GM12878 (cell line): ENCODE data around the gene ITGA11. TPM values are rescaled to one million over a fixed set of nuclear protein-coding genes. Genes with fewer than 3 reads are reported as not detected.

Experiments
- ATAC-seq: fragments of 200-7000 bp; cut with Tn5 transposase; 3 replicates; pipeline ENCODE4 v1.9.1; 2020; ENCODE audit warnings: mild to moderate bottlenecking, moderate library complexity
- BruUV-seq: library from RNA; stranded (reverse); fragments of 400-500 nt; replicated peaks from 2 replicates; lab custom pipeline; 2021; lab: Mats Ljungman, UMichigan
- CTCF ChIA-PET: fragments of 300-600 bp; sonication (Branson Sonifier 250); formaldehyde crosslinking; extraction: SDS; loops from one replicate; lab custom pipeline; 2021; ENCODE audit warnings: inconsistent platforms; lab: Yijun Ruan, JAX
- POLR2A ChIA-PET: fragments of 350-600 bp; formaldehyde crosslinking; extraction: SDS; loops from one replicate; lab custom pipeline; 2021; ENCODE audit warnings: inconsistent platforms; lab: Charles Lee
- RAD21 ChIA-PET: fragments of 300-600 bp; sonication (Branson Sonifier 250); formaldehyde crosslinking; loops from one replicate; lab custom pipeline; 2023; ENCODE audit warnings: antibody characterized with exemption; ENCODE audit not compliant: unreplicated experiment; lab: Charles Lee
- SMC1A ChIA-PET: fragments of 300-600 bp; sonication (Branson Sonifier 250); formaldehyde crosslinking; loops from one replicate; lab custom pipeline; 2023; ENCODE audit not compliant: unreplicated experiment, uncharacterized antibody; lab: Charles Lee
- DNase-seq: peaks from one replicate; pipeline ENCODE4 v3.0.0-alpha.2; 2011; ENCODE audit warnings: low read depth, low spot score
- FAIRE-seq: peaks from 3 replicates; lab custom pipeline; 2011; peaks lifted over from hg19 to GRCh38; lab: Jason Lieb, UNC
- H2AFZ ChIP-seq: 2 replicates; pipeline ENCODE4 v1.6.0; 2011; ENCODE audit warnings: low read depth, low read length, control low read depth; ENCODE audit not compliant: control insufficient read depth
- H3K27ac ChIP-seq: 2 replicates; pipeline ENCODE4 v1.5.1; 2011; ENCODE audit warnings: control low read depth; ENCODE audit not compliant: control insufficient read depth, insufficient read depth
- H3K27me3 ChIP-seq, 2 experiments: replicated peaks in 1 of 2; 2 replicates each; pipeline versions ENCODE4 v1.6.0 to v1.6.1; 2011; ENCODE audit warnings: low read length in 1 of 2; ENCODE audit not compliant: control insufficient read depth in 2 of 2, insufficient read depth in 2 of 2
- H3K36me3 ChIP-seq, 2 experiments: 2 replicates each; pipeline ENCODE4 v1.5.1; 2011; ENCODE audit warnings: low read length in 1 of 2; ENCODE audit not compliant: control insufficient read depth in 2 of 2, insufficient read depth in 2 of 2
- H3K4me1 ChIP-seq: 2 replicates; pipeline ENCODE4 v1.6.1; 2011; ENCODE audit warnings: mild to moderate bottlenecking, low read length, moderate library complexity, mixed read lengths; ENCODE audit not compliant: control insufficient read depth, insufficient read depth
- H3K4me2 ChIP-seq: 2 replicates; pipeline ENCODE4 v1.6.0; 2011; ENCODE audit warnings: control low read depth; ENCODE audit not compliant: control insufficient read depth, insufficient read depth
- H3K4me3 ChIP-seq: fragments of 200-600 bp; sonication (generic); 2 replicates; pipeline ENCODE4 v1.5.1; 2016
- H3K79me2 ChIP-seq: 2 replicates; pipeline ENCODE4 v1.6.0; 2011; ENCODE audit warnings: low read length; ENCODE audit not compliant: control insufficient read depth, insufficient read depth
- H3K9ac ChIP-seq: 2 replicates; pipeline ENCODE4 v1.8.0; 2011; ENCODE audit warnings: low read length, control low read depth, mixed read lengths; ENCODE audit not compliant: control insufficient read depth, insufficient read depth
- H3K9me3 ChIP-seq: replicated peaks from 3 replicates; pipeline ENCODE4 v1.5.1; 2011; ENCODE audit warnings: mild to moderate bottlenecking, low read length; ENCODE audit not compliant: control insufficient read depth, insufficient read depth
- H4K20me1 ChIP-seq: 2 replicates; pipeline ENCODE4 v1.6.0; 2011; ENCODE audit not compliant: control insufficient read depth, insufficient read depth
- DPF2 ChIP-seq: fragments of 450-650 bp; IDR thresholded peaks from 2 replicates; pipeline ENCODE4 v1.6.1; 2017; ENCODE audit warnings: mild to moderate bottlenecking
- EP300 ChIP-seq, 2 experiments: fragments of 150-350 bp in 1 of 2; IDR thresholded peaks; 2 replicates each; pipeline ENCODE4 v1.6.1; 2011 to 2012; ENCODE audit warnings: low read depth in 2 of 2, low read length in 2 of 2, borderline replicate concordance in 1 of 2, improper control_type of control experiment in 1 of 2, inconsistent platforms in 1 of 2; ENCODE audit not compliant: control insufficient read depth in 1 of 2
- FOS ChIP-seq: IDR thresholded peaks from 3 replicates; pipeline ENCODE4 v1.6.1; 2011; ENCODE audit warnings: borderline replicate concordance; ENCODE audit not compliant: insufficient read length; ENCODE audit errors: extremely low read depth
- HDAC6 ChIP-seq: fragments of 200-600 bp; sonication (generic); IDR thresholded peaks from one replicate; pipeline ENCODE4 v1.8.0; 2017; ENCODE audit warnings: antibody characterized with exemption; ENCODE audit not compliant: unreplicated experiment
- NBN ChIP-seq: fragments of 450-650 bp; IDR thresholded peaks from 2 replicates; pipeline ENCODE4 v1.6.1; 2016
- NFXL1 ChIP-seq: fragments of 450-650 bp; IDR thresholded peaks from 2 replicates; pipeline ENCODE4 v1.6.1; 2017; ENCODE audit warnings: antibody characterized with exemption, mild to moderate bottlenecking, borderline replicate concordance
- POLR2AphosphoS5 ChIP-seq: IDR thresholded peaks from 2 replicates; pipeline ENCODE4 v1.6.1; 2011; ENCODE audit warnings: mild to moderate bottlenecking, low read length, inconsistent platforms
- SRF ChIP-seq, 2 experiments: IDR thresholded peaks; 2 replicates each; pipeline ENCODE4 v1.6.1; 2011; ENCODE audit warnings: low read depth in 2 of 2, low read length in 2 of 2, mild to moderate bottlenecking in 1 of 2, moderate library complexity in 1 of 2
- WGBS: methylation state at CpG from one replicate; pipeline ENCODE4 v1.1.6; 2016; ENCODE audit warnings: low lambda C conversion rate; ENCODE audit not compliant: insufficient replicate concordance, insufficient coverage; ENCODE audit errors: missing lambda C conversion rate; 5-methylcytosine and 5-hydroxymethylcytosine counted together
- in situ Hi-C: fragments of 300-500 bp; cut with MboI; formaldehyde crosslinking; loops from 9 replicates; pipeline ENCODE4 v1.14.3; 2018; ENCODE audit warnings: mixed read lengths
- intact Hi-C: fragments of 100-400 bp; cut with micrococcal nuclease; formaldehyde crosslinking; loops from one replicate; pipeline ENCODE4 v1.14.2; 2022; ENCODE audit not compliant: unreplicated experiment
- polyA plus RNA-seq, 11 experiments: library from polyadenylated mRNA; depleted of rRNA in 4 of 11; unstranded in 6 of 11; stranded (reverse) in 5 of 11; fragments of >200 nt; fragmentation: Nextera tagmentation in 4 of 11; fragmentation: Illumina TruSeq in 1 of 11; extraction: Ambion mirVana in 4 of 11; extraction: Trizol in 1 of 11; gene quantifications; 1 replicate in 1 of 11; 2 replicates in 10 of 11; pipeline versions ENCODE4 v1.2.1 to v1.2.3, GENCODE V29; 2011 to 2016; ENCODE audit warnings: inconsistent platforms in 2 of 11, missing spikeins in 2 of 11, low read depth in 1 of 11
- total RNA-seq, 4 experiments: library from RNA; depleted of rRNA in 3 of 4; stranded (reverse); fragments of >200 nt in 3 of 4; fragmentation: Illumina TruSeq in 1 of 4; extraction: Trizol in 1 of 4; gene quantifications; 2 replicates each; pipeline versions ENCODE4 v1.2.1 to v1.2.3, GENCODE V29; 2013 to 2021
- TF ChIP-seq, protein P1 (sequence below): fragments of 450-650 bp; IDR thresholded peaks from 2 replicates; pipeline ENCODE4 v1.6.1; 2016; ENCODE audit warnings: mild to moderate bottlenecking
- TF ChIP-seq, protein P2 (sequence below): fragments of 150-350 bp; IDR thresholded peaks from 2 replicates; pipeline ENCODE4 v1.6.1; 2016; ENCODE audit warnings: low read depth, low read length
- TF ChIP-seq, protein P3 (sequence below): fragments of 450-650 bp; IDR thresholded peaks from 2 replicates; pipeline ENCODE4 v1.6.1; 2017; ENCODE audit warnings: mild to moderate bottlenecking

Gene ITGA11
- total and polyA plus RNA-seq, 10 of the 15 experiments (the other 5 are each of a cell fraction or from before 2014, with no cell fraction given) = under 0.01 to 0.36 (median 0.13) TPM; not detected in 1

DNA sequence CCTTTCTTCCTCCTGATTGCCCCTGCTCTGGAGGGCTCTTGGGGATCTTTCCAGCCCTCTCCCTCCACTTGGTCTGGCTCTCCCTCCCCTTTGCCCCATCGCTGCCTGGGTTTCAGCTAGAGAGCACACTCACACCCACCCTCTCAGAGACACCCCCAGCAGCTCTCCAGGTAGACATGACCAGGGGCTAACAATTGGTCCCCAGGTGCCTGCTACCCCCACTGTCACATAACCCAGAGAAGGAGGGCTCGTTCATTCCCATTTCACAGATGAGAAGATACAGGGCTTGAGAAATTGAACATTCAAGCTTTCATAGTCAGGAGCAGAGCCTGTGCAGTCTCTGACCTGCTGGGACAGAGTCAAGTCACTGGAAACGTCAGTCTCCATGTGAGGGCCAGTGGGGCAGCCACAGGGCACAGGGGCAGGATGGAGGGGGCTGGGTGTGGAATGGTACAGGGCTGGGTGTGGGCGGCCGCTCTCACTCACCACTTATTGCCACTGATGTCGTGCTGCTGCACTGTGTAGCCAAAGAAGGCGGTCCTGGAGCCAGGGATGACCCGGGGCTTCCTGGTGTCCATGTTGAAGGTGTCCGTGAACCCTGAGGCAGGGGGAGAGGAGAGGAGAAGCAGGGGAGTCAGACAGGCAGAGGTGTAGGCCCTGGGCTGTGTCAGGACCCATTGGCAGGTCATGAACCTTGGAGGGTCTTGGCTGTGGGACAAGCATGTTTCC lies 29.4 kb downstream of the ITGA11 start (continued):
- TF ChIP-seq, protein P1, sequence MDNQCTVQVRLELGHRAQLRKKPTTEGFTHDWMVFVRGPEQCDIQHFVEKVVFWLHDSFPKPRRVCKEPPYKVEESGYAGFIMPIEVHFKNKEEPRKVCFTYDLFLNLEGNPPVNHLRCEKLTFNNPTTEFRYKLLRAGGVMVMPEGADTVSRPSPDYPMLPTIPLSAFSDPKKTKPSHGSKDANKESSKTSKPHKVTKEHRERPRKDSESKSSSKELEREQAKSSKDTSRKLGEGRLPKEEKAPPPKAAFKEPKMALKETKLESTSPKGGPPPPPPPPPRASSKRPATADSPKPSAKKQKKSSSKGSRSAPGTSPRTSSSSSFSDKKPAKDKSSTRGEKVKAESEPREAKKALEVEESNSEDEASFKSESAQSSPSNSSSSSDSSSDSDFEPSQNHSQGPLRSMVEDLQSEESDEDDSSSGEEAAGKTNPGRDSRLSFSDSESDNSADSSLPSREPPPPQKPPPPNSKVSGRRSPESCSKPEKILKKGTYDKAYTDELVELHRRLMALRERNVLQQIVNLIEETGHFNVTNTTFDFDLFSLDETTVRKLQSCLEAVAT = no peak
- no peak for TF ChIP-seq NBN
- TF ChIP-seq FOS = no peak
- no peak for TF ChIP-seq NFXL1
- TF ChIP-seq, all 136 proteins: peak for 0

DNA sequence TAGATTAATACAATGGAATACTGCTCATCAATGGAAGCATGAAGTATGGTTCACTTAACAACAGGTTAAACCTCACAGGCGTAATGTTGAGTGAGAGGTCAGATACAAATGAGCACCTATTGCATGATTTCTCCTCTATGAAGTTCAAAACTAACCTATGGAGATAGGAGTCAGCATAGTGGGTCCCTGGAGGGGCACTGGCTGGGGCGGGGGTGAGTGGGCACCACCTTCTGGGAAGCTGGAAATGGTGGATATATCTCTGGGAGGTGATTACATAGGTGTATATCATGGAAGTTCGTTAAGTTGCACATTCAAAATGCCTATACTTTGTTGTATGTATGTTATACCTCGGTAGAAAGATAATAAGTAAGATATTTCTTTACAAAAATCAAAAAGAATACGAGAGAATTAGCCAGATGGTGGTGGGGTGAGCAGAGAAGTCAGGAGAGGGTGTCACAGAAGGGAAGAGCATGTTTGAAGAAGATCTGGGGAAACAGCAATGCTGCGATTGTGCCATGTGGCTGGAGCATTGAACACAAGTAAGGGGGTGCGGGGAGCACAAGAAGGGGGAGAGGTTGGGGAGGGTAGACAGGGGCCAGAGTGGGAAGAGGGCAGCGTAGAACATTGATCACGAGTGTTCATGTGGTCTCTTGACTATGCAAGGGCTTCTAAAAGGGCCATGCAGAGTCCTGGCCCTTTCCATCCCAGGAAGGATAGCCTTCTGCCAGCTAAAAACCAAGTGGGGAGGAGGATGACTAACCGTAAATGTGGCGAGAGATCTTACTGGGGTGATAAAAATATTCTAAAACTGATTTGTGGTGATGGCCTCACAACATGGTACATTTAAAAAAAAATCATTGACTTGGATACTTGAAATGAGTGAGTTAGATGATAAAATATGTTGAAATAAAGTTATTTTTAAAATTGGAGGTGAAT lies 30.2 kb downstream of the ITGA11 start:
- no peaks in the 10 kb centered on the region for H3K27me3 ChIP-seq
- no peaks in the 10 kb centered on the region for H3K36me3 ChIP-seq
- H3K4me3 ChIP-seq = no peak overlapping the region
- no peaks in the 10 kb centered on the region for H4K20me1 ChIP-seq
- no peak overlapping the region for H2AFZ ChIP-seq
- SMC1A ChIA-PET = no interaction called here
- H3K4me2 ChIP-seq = no peak overlapping the region
- H3K9me3 ChIP-seq = no peaks in the 10 kb centered on the region; the same call in 2 of the 3 replicates
- H3K79me2 ChIP-seq = no peaks in the 10 kb centered on the region
- POLR2A ChIA-PET = no interaction called here
- CTCF ChIA-PET = no interaction called here
- FAIRE-seq (no peak), DNase-seq (no peak), ATAC-seq (no peak)
- H3K4me1 ChIP-seq = no peaks in the 10 kb centered on the region
- H3K27ac ChIP-seq = no peak overlapping the region
- WGBS = 33% methylated on average over 9 of the region's 11 CpGs
- H3K9ac ChIP-seq = no peak overlapping the region
- in situ Hi-C loops = no loop called here
- RAD21 ChIA-PET = no interaction called here
- BruUV-seq = no TSS peak
- intact Hi-C loops = no loop called here
- TF ChIP-seq POLR2AphosphoS5 (no peak), HDAC6 (no peak), DPF2 (no peak), SRF (IDR thresholded peaks at IDR 0.05; ENCODE audit: low read depth in 2 of 2, low read length in 2 of 2) (no peak), EP300 (IDR thresholded peaks at IDR 0.05; ENCODE audit: borderline replicate concordance in 1 of 2, control insufficient read depth in 1 of 2, low read depth in 2 of 2, low read length in 2 of 2) (no peak)
- TF ChIP-seq, protein P2, sequence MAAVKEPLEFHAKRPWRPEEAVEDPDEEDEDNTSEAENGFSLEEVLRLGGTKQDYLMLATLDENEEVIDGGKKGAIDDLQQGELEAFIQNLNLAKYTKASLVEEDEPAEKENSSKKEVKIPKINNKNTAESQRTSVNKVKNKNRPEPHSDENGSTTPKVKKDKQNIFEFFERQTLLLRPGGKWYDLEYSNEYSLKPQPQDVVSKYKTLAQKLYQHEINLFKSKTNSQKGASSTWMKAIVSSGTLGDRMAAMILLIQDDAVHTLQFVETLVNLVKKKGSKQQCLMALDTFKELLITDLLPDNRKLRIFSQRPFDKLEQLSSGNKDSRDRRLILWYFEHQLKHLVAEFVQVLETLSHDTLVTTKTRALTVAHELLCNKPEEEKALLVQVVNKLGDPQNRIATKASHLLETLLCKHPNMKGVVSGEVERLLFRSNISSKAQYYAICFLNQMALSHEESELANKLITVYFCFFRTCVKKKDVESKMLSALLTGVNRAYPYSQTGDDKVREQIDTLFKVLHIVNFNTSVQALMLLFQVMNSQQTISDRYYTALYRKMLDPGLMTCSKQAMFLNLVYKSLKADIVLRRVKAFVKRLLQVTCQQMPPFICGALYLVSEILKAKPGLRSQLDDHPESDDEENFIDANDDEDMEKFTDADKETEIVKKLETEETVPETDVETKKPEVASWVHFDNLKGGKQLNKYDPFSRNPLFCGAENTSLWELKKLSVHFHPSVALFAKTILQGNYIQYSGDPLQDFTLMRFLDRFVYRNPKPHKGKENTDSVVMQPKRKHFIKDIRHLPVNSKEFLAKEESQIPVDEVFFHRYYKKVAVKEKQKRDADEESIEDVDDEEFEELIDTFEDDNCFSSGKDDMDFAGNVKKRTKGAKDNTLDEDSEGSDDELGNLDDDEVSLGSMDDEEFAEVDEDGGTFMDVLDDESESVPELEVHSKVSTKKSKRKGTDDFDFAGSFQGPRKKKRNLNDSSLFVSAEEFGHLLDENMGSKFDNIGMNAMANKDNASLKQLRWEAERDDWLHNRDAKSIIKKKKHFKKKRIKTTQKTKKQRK = no peak
- TF ChIP-seq, protein P3, sequence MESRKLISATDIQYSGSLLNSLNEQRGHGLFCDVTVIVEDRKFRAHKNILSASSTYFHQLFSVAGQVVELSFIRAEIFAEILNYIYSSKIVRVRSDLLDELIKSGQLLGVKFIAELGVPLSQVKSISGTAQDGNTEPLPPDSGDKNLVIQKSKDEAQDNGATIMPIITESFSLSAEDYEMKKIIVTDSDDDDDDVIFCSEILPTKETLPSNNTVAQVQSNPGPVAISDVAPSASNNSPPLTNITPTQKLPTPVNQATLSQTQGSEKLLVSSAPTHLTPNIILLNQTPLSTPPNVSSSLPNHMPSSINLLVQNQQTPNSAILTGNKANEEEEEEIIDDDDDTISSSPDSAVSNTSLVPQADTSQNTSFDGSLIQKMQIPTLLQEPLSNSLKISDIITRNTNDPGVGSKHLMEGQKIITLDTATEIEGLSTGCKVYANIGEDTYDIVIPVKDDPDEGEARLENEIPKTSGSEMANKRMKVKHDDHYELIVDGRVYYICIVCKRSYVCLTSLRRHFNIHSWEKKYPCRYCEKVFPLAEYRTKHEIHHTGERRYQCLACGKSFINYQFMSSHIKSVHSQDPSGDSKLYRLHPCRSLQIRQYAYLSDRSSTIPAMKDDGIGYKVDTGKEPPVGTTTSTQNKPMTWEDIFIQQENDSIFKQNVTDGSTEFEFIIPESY = no peak
